Left lung (tissue), 10 donors: ENCODE results near the gene TLCD2. TPM values are rescaled to one million over a fixed set of nuclear protein-coding genes. Genes with fewer than 3 reads are reported as not detected.
"Not testable (repeated sequence)": the region's sequence is repeated elsewhere in the genome, so short reads cannot be mapped to it uniquely, and the experiment has no call there.

Experiments used
- ATAC-seq: fragments of 200-7000 bp; cut with Tn5 transposase; one replicate; pipeline ENCODE4 v1.9.1; 2020; ENCODE audit warnings: moderate library complexity
- DNase-seq, 4 donors: peaks; one replicate each; pipeline ENCODE4 v3.0.0-alpha.2; 2013 to 2020
- H3K27ac ChIP-seq, 2 donors: fragments of 200-600 bp; sonication (generic) in 1 of 2; one replicate each; pipeline versions ENCODE4 v1.5.0 to v1.8.0; 2020 to 2021
- H3K27me3 ChIP-seq, 2 donors: fragments of 200-600 bp; sonication (generic) in 1 of 2; one replicate each; pipeline versions ENCODE4 v1.5.0 to v1.8.0; 2020 to 2021
- H3K36me3 ChIP-seq, 2 donors: fragments of 200-600 bp; sonication (generic) in 1 of 2; one replicate each; pipeline versions ENCODE4 v1.5.0 to v1.8.0; 2020 to 2021
- H3K4me1 ChIP-seq, 2 donors: fragments of 200-600 bp; one replicate each; pipeline ENCODE4 v1.8.0; 2021
- H3K4me3 ChIP-seq, 2 donors: fragments of 200-600 bp; sonication (generic) in 1 of 2; one replicate each; pipeline versions ENCODE4 v1.5.0 to v1.8.0; 2020 to 2021; ENCODE audit warnings: mild to moderate bottlenecking in 1 of 2
- H3K9me3 ChIP-seq, 2 donors: fragments of 200-600 bp; sonication (generic) in 1 of 2; one replicate each; pipeline versions ENCODE4 v1.5.0 to v1.8.0; 2020 to 2021
- CTCF ChIP-seq, 2 donors: fragments of 200-600 bp; sonication (generic) in 1 of 2; IDR thresholded peaks; one replicate each; pipeline versions ENCODE4 v1.5.0 to v1.8.0; 2021; ENCODE audit warnings: antibody characterized with exemption in 2 of 2
- intact Hi-C, 2 donors: fragments of 100-400 bp; cut with DNase I; formaldehyde crosslinking; loops; one replicate each; pipeline versions ENCODE4 v1.11.2 to v1.14.2; 2022
- polyA plus RNA-seq, 6 donors: library from polyadenylated mRNA; unstranded; fragments of 120-200 nt; gene quantifications; one replicate each; pipeline ENCODE4 v1.2.1, GENCODE V29; 2013; ENCODE audit not compliant: insufficient read length in 6 of 6
- total RNA-seq, 2 donors: library from RNA; stranded (reverse); fragmentation: NEBNext Ultra II Directional; extraction: Animal tissue kit (Norgen Biotek cat#: 25700); gene quantifications; one replicate each; pipeline ENCODE4 v1.2.1, GENCODE V29; 2021
- donor health status: DM: no; HTN: yes; CAD: no.
- donor health status: DM: no; HTN: no; CAD: no.

TLCD2 gene
- total and polyA plus RNA-seq, 8 donors: 7.3 to 14.4 (median 10.4) TPM

DNA sequence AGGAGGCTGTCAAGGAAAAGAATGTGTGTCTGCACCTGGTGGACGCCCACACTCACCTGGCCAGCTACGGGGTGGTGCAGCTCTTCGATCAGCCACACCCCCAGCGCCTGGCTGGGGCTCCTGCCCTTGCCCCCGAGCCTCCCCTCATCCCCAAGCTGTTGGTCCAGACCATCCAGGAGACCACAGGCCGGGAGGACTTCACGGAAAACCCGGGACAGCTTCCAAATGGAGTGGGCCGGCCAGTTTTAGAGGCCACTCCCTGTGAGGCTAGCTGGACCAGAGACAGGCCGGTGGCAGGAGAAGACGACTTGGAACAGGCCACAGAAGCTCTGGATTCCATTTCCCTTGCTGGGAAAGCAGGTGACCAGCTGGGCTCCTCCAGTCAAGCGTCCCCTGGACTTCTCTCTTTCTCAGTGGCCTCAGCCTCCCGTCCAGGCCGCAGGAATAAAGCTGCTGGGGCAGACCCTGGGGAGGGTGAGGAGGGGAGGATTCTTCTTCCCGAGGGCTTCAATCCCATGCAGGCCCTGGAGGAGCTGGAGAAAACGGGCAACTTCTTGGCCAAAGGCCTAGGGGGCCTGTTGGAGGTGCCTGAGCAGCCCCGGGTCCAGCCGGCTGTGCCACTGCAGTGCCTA, 16.6 kb upstream of the TLCD2 start:
- Histone ChIP-seq H3K4me1 (peaks cover 16 to 89% of the 10 kb centered on the region in 2 donors), H3K36me3 (peaks cover 0 to 55% of the 10 kb centered on the region in 2 donors), H3K9me3 (no peaks in the 10 kb centered on the region), H3K27ac (no peak overlapping the region), H3K4me3 (peak overlapping the region in 1 of 2 donors; percentile 94), H3K27me3 (no peaks in the 10 kb centered on the region)
- no peak for DNase-seq
- no peak for TF ChIP-seq CTCF (IDR thresholded peaks at IDR 0.05)
- intact Hi-C loops: loop anchor here (5.0 to 10.0 kb wide), 2 partner anchors 46 to 48 kb away; no protein-coding TSS in a partner anchor
- ATAC-seq: no peak

GRCh38 chr17:1725642-1726511, 15.7 kb upstream of the TLCD2 start:
- Histone ChIP-seq H3K9me3 (no peaks in the 10 kb centered on the region), H3K36me3 (peaks cover 0 to 47% of the 10 kb centered on the region in 2 donors), H3K27ac (peak overlapping the region in 1 of 2 donors; percentile 85), H3K4me1 (peaks cover 18 to 93% of the 10 kb centered on the region in 2 donors), H3K4me3 (peak overlapping the region; percentile 67 to 94), H3K27me3 (no peaks in the 10 kb centered on the region)
- TF ChIP-seq CTCF (IDR thresholded peaks at IDR 0.05): no peak
- intact Hi-C loops: loop anchor here (5.0 to 10.0 kb wide), 2 partner anchors 46 to 49 kb away; no protein-coding TSS in a partner anchor
- no peak for ATAC-seq
- DNase-seq: peak in 1 of 4 donors; percentile 78

- intact Hi-C loops: loop anchor here (5.0 to 10.0 kb wide), 2 partner anchors 47 to 50 kb away; no protein-coding TSS in a partner anchor
- Histone ChIP-seq H3K4me3 (peak overlapping the region; percentile 67 to 94), H3K36me3 (peaks cover 0 to 38% of the 10 kb centered on the region in 2 donors), H3K27ac (peak overlapping the region; percentile 85 to 88), H3K4me1 (peaks cover 16 to 93% of the 10 kb centered on the region in 2 donors), H3K27me3 (no peaks in the 10 kb centered on the region), H3K9me3 (no peaks in the 10 kb centered on the region)
- TF ChIP-seq CTCF (IDR thresholded peaks at IDR 0.05): no peak
- peak; percentile 53 for ATAC-seq
- peak in 1 of 4 donors; percentile 87 for DNase-seq
These were observed 14.9 kb upstream of the TLCD2 start for GRCh38 chr17:1724869-1725641.

DNA sequence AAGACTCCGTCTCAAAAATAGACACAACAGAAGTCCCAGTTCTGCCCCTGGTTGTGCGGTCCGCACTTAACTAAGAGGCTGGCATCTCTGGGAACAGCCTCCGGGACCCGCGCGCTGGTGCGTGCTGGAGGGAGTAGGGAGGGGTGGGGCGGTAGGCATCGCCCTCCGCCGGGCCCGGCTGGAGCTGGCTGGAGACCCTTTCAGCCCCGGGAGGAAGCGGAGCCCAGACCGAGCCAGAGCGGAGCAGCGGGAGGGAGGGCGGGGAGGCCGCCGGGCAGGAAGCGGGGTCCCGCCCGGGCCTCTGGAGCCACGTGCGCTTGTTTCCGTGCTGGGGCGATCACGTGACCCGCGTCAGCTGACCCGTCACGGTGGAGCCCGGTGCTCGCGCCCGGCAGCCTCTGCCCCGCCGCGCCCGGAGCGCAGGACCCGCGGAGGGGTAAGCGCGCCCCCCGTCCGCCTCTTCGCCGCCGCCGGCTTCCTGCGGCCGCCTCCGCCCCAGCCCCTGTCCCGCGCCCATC, 14.2 kb upstream of the TLCD2 start, which contains the start of gene WDR81:
Gene WDR81, plus strand, starts transcription at position 354 of the 518 bp plus-strand sequence. CDS start 256 bp downstream, outside the sequence.
- Histone ChIP-seq H3K4me3 (peak within 1 kb of the TSS; percentile 67 to 94), H3K36me3 (peaks cover 0 to 35% of the 10 kb centered on the region in 2 donors), H3K27ac (peak within 1 kb of the TSS; percentile 85 to 88), H3K9me3 (no peaks in the 10 kb centered on the region), H3K27me3 (no peaks in the 10 kb centered on the region), H3K4me1 (peaks cover 16 to 87% of the 10 kb centered on the region in 2 donors)
- intact Hi-C loops: loop anchor here in 1 of 2 donors (10.0 kb wide), 1 partner anchor 50 kb away; no protein-coding TSS in a partner anchor
- no peak for TF ChIP-seq CTCF (IDR thresholded peaks at IDR 0.05)
- DNase-seq (peak; percentile 82 to 99 (median 93)), ATAC-seq (peak; percentile 85)

DNA sequence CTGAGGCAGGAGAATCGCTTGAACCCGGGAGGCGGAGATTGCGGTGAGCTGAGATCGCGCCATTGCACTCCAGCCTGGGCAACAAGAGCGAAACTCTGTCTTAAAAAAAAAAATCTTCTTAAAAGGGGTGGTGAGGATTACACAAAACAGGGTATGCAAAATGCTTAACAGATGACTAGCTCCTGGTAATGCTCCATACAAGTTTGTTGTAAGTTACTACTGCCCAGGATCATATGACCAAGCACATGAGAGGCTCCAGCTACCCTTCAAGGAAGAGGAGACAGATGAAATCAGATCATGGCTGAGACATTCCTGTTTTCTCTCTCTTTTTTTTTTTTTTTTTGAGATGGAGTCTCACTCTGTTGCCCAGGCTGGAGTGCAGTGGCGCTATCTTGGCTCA, 11.8 kb upstream of the TLCD2 start:
- not testable (repeated sequence) for ATAC-seq, H3K27me3 ChIP-seq, DNase-seq, H3K9me3 ChIP-seq, H3K27ac ChIP-seq, H3K4me3 ChIP-seq
- Histone ChIP-seq H3K36me3 (peaks cover 0 to 11% of the 10 kb centered on the region in 2 donors), H3K4me1 (peaks cover 26 to 79% of the 10 kb centered on the region in 2 donors)
- intact Hi-C loops: loop anchor here in 1 of 2 donors (10.0 kb wide), 1 partner anchor 53 kb away; no protein-coding TSS in a partner anchor
